Eye (tissue), 1 donor: ENCODE measurements around the gene KRT76.
"Not testable (repeated sequence)": the region's sequence is repeated elsewhere in the genome, so short reads cannot be mapped to it uniquely, and the experiment has no call there.

Source experiments
- DNase-seq: peaks from one replicate; pipeline ENCODE4 v3.0.0-alpha.2; 2015

KRT76 gene

DNA sequence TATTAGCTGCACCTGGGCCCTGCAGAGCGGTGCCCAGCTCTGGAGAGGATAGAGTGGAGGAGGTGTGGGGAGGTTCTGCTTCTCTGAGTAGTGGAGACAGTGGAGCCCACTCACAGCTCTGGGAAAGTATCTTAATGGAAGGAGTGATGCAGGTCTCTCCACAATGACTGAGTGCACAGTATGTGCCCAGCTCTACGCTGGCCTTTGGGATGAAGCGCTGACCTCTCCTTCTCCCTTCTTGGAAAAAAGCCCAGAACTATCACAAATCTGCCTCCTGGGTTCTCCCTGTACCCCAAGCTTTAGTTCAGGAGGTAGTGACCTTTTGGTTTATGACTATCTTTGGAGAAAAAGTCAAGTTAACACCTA, 19.3 kb upstream of the KRT76 start:
- DNase-seq: no peak

DNA sequence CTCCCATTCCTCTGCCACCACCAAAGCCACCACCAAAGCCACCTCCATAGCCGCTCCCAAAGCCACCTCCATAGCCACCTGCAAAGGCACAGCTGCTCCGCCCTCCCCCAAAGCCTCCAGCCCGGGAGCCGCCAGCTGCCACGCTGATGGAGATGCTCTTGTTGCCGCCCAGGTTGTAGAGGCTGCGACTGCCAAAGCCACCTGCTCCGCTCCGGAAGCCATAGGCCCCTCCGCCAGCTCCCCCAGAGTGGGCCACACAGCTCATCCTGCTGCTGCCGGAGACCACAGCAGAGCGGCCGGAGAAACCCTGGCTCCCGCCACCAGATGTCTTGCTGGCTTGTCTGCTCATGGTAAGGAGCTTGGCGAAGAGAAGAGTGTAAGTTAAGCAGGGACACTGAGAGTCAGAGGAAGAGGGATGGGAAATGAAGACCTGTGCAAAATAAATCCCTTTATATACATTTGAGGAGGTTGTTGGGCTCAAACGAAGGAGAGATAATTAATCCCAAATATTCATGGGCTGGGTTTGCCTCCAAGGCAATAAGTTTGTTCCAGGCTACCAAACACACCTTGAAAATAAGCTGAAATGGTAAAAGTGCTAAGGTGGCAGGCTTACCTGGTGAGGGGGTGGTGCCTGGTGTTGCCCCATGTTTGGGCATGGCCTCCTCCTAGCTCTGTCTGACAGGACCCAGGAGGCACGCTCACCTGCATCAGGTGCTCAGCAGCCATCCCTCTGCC, 18.7 kb upstream of the KRT76 start, which contains the start of gene KRT3:
Gene KRT3 (minus strand): TSS at position 424 of the 735 bp plus-strand sequence. CDS start 75 bp downstream, at position 349.
- DNase-seq: no peak

DNA sequence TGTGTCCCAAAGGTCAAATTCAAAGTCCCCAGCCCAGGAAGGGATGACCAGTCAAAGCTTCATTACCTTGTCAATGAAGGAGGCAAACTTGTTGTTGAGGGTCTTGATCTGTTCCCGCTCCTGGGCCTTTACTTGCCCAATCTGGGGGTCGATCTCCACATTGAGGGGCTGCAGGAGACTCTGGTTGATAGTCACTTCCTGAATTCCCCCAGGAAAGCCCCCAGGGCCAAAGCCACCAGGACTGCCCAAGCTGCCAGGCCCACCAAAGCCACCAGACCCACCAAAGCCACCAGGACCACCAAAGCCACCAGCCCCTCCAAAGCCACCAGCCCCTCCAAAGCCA, 18.2 kb upstream of the KRT76 start:
- not testable (repeated sequence) for DNase-seq

DNA sequence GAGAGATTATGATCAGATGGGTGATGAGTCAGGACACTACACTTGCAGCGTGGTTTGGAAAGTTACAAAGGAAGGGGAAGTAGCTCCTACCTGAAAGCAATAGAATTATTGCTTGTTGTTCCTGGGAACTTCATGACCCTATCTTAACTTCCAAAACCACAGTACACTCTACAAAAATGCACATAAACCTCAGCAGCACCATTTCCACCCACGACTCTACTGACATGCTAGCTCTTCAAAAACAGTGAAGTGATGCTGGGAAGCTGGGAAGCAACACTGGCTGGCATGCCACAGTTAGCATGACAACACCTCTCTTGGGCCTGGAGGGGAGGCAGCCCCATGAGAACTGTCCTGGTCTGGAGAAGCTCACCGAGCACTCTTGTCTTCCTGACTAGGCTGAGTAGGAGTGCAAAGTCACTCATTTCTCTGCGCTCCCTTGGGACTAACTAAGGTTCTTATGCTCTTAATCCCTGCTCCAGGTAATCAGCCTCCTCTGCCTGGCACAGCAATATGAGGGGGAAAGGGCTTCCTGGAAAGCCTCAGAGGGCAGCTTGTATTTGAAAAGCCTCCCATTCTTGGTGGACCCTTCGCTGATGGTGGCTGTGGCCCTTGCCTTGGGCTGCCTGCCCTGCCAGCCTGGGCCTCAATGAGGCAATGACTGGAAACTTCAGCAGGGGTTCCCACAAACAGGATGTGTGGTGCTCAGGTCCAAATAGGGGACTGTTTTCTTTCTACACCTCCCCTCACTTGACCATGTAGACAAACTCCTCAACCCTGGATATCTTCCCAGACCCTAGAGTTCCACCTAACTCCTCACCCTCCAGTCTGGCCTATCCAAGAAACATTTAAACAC, 17.6 kb upstream of the KRT76 start:
- DNase-seq: no peak

DNA sequence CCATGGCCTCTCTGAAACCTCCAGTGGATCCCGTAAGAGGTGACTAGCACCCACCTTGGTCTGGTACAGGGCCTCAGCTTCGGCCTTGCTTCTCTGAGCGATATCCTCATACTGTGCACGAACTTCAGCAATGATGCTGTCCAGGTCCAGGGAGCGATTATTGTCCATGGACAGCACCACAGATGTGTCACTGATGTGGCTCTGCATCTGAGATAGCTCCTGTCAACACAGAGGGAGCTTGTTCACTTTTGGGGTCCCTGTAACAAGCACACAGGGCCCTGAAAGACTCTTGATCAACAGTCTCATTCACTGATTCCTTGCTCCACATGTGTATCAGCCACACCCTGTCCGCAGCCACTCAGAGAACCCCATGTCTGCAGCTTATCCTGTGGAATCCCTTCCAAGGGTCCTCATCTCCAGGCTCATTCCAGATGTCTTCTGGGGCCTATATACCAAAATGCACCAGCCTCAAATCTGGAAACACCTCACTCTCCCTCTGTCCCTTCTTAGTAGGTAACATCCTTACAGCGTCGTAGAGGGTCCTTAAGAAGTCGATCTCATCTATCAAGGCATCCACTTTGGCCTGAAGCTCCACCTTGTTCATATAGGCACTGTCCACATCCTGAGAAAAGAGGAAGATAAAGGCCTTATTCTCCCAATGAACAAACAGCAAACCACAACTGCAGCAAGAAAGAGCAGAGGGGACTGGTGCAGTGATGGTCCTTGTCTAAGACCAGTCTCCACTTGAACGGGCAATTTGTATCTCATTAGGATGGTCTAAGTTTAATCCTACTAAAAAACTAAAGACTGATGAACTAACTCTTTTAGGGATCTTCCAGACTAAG, 15.3 kb upstream of the KRT76 start:
- DNase-seq: no peak

DNA sequence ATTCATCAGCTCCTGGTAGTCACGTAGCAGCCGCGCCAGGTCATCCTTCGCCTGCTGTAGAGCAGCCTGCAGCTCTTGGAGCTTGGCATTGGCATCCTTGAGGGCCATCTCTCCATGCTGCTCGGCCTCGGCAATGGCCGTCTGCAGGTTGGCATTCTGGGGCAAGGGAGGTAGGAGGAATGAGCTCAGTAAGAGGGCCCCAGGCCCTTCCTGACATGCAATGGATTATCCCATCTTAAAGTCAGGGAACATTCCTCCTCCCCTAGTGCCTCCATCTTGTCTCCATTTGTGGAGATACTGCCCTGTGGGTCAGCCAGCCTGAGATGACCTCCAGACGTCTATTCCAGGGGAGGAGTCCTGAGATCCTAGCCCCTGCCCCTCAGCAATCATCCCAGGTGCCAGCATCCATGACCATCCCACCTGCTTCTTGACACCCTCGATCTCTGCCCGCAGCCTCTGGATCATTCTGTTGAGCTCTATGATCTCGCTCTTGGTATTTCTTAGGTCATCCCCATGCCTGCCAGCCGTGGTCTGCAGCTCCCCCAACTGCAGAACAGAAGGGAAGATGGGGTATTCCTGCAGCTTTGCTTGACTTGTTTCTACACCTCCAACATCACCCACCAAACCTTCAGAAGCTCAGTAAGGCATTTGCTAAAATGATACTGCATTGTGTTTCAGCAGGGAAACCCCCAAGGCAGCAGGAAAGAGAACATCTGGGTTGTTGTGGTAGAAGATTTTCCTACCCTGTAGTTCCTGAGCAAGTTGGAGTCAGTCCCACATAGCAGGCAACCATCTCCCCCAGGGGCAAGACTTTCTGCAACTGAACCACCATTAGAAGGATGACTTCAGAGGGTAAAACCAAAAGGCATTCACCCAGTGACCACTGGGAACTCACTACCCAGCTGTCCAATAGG, 14.4 kb upstream of the KRT76 start:
- no peak for DNase-seq

DNA sequence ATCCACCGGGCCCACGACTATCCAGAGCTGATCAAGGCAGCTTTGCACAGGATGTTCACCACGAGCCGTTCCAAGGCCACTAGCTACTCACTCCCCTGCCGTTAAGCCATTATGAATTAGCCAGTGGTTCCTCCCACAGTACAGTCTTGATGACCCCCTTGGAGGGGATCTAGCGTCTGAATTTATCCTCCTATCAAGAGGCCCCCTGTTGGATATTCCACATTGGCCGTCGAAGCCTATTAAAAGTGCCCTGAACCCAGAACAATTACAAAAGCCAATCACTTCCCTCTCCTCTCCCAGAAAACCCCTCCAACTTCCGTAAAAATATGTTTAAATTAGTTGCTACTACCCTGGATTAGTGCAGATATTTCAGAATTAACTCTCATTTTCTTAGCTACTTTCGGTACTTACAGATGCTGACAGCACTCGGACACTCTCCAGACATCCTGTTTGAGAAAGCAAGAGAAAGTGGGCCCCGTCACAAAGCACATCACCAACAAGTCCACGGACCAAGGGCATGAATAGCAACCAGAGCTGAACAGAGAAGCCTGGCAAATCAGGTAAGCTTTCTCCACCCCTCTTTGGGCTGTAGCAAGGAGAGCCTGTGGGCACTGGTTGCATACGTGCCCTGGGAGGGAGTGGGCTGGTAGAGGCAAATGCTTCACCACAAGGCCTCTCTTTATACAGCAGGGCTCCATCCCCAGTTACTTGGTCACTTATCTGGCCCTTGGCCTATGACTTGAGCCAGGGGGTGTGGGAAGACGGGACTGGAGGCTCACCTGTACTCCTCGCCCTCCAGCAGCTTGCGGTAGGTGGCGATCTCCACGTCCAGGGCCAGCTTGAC, 13.5 kb upstream of the KRT76 start:
- DNase-seq: no peak

DNA sequence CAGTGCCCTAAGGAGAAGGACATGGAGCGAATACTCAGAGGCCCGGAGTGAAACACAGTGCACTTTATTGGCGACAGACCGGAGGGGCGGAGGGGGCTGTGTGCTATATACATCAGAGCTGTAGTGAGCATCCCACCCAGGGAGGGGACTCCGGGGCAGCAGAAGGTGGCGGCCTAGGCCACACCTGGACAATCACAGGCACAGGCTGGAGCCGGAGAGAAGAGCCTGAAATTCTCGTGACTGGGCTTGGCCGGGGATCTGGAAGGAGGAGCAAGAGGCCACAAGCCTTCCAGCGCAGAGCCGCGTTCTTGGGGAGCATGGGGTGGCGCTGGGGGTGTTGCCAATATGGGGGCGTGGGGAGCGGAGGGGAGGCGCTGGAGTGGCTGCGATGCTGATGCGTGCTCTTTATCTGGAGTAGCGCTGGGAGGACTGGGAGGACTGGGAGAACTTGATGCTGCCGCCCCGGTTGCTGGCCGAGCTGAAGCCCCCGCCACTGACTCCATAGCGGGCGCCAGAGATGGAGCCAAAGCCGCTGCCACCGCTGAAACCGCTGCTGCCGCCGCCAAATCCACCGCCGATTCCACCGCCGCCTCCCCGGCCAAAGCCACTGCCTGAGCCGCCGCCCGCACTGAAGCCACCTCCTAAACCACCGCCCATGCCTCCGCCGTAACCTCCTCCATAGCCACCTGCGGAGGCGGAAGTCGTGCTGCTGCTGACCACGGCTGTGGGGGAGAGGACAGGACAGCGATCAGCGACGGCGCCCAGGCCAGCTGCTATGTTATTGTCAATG, 12.7 kb upstream of the KRT76 start:
- DNase-seq: peak; percentile 48

DNA sequence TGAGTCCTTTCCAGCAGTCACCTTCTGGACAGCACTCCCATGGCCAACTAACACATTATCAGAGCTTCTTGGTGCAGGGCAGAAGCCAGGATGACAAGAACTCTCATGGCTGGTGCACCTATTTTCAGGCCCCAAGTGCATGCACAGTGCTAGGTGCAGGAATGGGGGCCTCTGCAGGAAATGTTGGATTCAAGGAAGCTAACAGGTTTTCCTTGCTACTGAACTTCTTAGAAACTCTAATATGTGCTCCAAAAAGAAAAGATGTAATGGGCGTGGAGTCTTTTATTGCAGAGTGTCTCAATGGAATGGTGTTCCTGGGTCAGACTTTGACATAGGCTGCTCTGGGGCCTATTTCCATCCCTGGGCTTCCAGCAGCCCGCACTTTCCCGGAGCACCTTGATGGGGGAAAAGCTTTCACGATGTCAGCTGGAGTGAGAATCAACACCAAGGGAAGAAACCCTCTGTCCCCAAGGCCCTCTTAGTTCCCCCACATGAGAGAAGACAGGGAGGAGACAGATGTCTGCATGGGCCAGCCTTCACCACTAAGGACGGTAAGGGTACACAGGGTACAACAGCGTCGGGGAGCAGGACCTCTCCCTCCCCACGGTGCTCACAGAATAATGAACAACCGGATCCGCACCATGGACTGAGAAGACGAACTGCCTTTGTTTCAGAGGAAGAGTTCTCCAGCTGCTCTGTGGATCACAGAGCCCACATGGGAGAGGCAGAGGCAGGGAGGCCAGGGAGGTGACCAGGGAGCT, 11.9 kb upstream of the KRT76 start:
- DNase-seq: no peak

DNA sequence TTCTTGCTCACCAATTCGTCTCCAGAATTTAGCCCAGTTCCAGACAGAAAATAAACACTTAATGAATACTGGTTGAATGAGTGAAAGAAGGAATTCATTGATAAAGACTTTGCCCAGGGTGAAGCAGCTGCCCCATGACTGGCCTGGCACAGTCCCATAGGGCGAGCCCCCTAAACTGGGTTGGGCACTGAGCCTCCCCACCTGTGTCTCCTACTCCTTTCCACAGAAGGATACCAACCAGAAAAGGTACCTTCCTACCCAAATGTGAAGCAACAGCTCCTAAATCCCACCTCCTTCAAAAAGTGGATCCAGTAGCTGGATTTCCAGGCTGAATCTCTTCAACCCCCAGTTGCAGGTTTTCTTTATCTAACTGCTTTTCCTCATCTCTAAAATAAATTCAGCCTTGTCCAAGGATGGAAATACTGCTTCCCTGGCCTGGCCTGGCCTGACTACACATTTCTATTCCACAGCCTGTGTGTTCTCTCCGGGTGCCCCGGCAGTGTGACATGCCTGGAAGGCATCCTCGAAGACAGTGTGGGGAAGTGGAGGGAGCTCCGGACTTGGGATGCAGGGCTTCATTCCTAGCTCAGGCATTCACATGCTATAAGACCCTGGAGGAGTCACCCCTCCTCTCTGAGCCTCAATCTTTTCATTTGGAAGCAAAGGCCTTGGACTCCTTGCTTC, 11.2 kb upstream of the KRT76 start:
- DNase-seq: no peak

DNA sequence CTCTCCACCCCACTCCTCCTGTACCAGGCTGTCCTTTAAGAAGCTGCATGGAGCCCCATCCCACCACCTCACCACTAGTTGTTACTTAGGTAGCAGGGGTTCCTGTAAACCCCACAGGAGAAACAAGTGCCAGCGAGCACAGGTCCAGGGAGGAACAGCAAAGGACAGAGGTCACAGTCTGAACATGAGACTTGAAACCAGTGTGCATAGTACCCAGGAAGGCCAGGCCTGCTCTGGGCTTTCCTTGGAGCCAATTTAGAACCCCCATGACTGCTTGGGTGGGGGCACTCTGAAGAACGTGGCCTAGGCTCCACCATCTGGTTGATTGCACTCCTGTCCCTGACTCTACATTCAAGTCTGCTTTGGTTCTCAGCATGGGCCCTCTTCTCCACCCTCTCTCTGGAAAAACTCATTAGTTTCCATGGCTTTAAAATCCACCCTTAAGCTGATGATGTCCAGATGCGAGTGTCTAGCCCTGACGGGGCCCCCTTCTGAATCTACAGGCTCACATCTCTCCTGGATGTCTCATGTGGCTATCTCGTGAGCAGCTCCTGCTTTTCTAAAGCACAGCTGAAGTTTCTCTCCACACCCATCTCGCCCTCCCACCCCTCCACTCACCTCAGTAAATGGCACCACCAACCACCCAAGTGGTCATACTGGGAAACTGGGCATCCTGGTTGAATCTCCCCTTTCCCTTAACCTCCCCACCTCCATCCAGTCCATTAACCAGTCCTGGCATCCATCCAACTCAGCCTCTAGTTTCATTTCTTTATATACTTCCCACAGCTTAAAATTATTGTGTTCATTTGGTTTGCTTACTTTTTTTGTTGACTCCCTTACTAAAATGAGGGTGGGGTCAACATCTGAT, 10.4 kb upstream of the KRT76 start:
- DNase-seq: no peak

DNA sequence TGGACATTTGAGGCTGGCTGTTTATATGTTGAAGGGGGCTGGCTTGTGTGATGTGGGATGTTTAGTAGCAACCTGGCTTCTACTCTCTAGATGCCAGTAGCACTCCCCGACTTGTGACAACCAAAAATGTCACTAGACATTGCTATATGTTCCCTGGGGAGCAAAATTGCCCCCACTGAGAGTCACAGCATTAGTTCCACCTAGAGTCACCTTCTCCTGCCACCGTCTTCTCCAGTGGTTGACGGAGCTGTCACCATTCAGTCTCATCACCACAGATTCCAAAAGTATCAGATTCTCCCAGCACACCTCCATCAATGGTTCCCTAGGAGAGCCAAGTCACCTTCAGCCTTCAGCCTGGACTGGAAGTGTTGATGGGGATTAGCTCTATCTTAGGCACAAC, 7.8 kb upstream of the KRT76 start:
- no peak for DNase-seq

DNA sequence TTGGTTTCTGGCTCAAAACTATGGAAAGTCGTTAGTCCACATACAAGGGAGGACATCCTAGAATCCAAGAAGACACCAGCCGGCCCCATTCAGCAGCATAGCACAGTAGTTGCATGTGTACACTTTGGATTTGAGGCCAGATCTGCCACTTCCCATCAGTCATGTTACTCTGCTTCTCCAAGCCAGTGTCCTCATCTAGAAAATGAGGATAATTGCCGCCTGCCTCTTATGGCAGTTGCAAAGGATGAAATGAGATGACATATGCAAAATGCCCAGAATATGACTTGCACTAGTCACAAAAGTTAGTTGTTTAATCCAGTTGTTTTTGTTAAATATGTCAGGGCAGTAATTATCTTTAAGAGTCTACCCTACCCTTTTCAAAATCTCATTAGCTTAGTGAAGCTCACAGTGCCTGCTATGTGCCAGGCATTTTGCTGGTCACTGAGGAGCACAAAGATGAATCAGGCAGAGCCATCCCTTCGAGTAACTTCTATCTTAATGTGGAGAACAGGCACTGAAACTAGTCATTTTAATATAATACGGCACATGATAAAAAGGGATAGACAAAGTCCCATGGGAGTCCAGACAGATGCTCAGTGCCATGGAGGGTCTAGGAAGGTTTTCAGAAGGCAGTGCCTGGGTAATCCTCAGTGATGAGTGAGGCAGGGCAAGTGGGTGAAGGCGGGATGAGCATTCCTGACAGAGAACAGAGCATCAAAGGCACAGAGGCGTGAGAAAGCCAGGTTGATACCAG, 6.6 kb upstream of the KRT76 start:
- peak; percentile 29 for DNase-seq

DNA sequence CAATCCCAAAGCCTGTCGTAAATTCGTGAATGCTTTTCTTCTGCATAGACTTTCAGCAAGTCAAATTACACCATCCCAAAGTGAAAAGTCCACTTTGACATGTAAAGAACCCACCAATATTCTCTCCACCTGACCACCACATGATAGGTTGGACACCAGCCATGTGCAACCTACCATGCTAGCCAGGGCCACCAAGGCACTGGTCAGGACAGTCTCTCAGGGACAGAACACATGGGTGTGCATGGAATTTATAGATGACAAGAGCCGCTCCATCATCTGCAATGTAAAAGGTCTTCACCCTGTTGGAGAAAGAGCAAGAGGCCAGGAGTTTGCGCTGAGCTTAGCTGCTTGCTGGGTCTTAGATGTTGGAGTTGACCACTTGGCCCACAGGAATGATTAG, 5.4 kb upstream of the KRT76 start:
- DNase-seq: no peak

DNA sequence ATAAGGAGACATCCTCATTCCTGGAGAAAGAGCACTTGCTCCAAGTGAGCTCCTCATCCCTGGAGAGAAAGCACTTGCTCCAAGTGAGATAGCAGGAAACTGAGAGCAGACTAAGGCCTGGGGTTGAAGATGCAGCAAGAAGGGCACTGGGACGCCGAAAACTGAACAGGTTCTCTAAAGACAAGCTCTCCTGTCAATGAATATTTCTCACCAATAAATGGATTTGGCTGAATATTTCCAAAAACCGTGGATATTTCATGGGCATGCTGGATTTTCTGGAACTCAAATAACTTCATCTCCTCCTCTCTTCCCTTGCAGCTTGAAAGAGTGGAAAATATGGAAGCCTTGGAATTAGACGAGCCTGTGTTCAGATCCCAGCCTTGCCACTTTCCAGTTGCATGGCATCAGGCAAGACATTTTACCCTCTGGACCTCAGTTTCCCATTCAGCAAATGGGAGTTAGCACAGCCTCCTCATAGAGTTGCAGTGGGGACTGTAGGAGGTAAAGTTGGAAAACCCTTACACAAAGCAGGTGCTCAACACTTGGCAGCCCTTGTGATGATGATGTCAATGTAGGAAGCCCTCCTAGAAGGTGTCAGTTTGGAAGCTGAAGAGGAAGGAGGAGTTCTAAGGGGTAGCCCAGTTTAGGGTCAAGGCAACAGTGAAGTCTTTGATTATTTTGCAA, 4.4 kb upstream of the KRT76 start:
- no peak for DNase-seq

DNA sequence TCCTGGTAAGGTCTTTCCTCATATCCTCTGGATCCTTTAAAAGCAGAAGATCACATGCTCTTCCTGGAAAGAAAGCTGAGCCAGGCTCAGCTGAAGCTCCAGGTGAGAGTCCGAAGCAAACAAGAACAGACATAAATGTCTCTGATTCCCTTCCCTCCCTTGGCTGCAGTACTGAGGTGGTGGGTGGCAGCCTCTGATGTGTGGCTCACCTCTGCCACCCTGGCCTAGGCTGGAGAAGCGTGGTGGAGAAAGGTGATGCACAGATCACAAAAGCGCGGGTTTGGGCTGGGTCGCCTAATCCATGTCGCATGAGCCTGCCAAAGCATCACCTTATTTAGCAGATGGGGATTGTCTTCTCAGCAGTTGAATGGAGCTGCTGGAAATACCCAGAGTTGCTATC, 2.8 kb upstream of the KRT76 start:
- DNase-seq: no peak

DNA sequence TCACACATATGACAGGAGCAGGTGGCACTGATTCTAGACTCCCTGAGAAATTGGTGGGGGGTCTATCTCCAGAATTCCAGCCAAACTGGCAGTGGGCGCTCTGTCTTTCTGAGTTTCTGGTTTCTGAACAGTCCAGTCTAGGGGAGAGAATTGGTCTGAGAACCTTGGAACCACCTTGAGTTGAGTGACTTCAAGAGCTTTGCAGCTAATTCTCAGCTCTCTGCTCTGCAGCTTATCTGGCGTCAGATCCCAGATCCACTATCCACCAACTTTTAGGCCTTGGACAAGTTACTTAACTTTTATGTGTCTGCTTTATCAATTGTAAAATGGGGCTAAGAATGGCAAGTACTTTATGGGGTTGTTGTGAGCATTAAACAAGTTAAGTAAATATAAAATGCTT, 1.7 kb upstream of the KRT76 start:
- no peak for DNase-seq
